HCT116 (cell line): ENCODE results near the gene AP3D1.
A peak's percentile ranks its signal among the peaks of the same experiment; 100 is the strongest.

ENCODE experiments used
- EZH2 ChIP-seq: fragments of 200-600 bp; sonication (generic); IDR thresholded peaks from 2 replicates; pipeline ENCODE4 v1.6.1; 2017; ENCODE audit warnings: antibody characterized with exemption, mixed run types
- EZH2phosphoT487 ChIP-seq: fragments of 200-600 bp; IDR thresholded peaks from 2 replicates; pipeline ENCODE4 v1.6.1; 2018; ENCODE audit warnings: antibody characterized with exemption, borderline replicate concordance
- FOSL1 ChIP-seq: IDR thresholded peaks from 2 replicates; pipeline ENCODE4 v1.6.1; 2012; ENCODE audit warnings: low read depth
- JUND ChIP-seq: IDR thresholded peaks from 2 replicates; pipeline ENCODE4 v1.6.1; 2012
- POLR2A ChIP-seq: IDR thresholded peaks from 2 replicates; pipeline ENCODE4 v1.7.0; 2011; ENCODE audit warnings: borderline replicate concordance; ENCODE audit not compliant: insufficient read depth, insufficient read length; ENCODE audit errors: extremely low read depth
- POLR2AphosphoS5 ChIP-seq: IDR thresholded peaks from 2 replicates; pipeline ENCODE4 v1.6.1; 2011; ENCODE audit warnings: mild to moderate bottlenecking, low read depth, low read length, moderate library complexity
- RAD21 ChIP-seq: IDR thresholded peaks from 2 replicates; pipeline ENCODE4 v1.6.1; 2012; ENCODE audit warnings: low read depth, mild to moderate bottlenecking
- SIN3A ChIP-seq: IDR thresholded peaks from 2 replicates; pipeline ENCODE4 v1.6.1; 2012; ENCODE audit warnings: low read depth
- ZFX ChIP-seq: fragments of 450-650 bp; IDR thresholded peaks from 2 replicates; pipeline ENCODE4 v1.6.1; 2017
- TF ChIP-seq, protein P1 (sequence below), 3 experiments: fragments of 200-600 bp in 1 of 3; sonication (generic) in 1 of 3; IDR thresholded peaks in 2 of 3; conservative IDR thresholded peaks in 1 of 3; 2 replicates each; pipeline ENCODE4 v1.5.1; 2012 to 2017; ENCODE audit warnings: low read depth in 2 of 3, low read length in 2 of 3, antibody characterized with exemption in 1 of 3, borderline replicate concordance in 1 of 3, control low read depth in 1 of 3, mild to moderate bottlenecking in 1 of 3, mixed read lengths in 1 of 3, mixed run types in 1 of 3, moderate library complexity in 1 of 3; ENCODE audit not compliant: insufficient read depth in 1 of 3
- TF ChIP-seq, protein P2 (sequence below): IDR thresholded peaks from 2 replicates; pipeline ENCODE4 v1.6.1; 2012; ENCODE audit warnings: low read depth
- TF ChIP-seq, protein P3 (sequence below): IDR thresholded peaks from 2 replicates; pipeline ENCODE4 v1.6.1; 2012

DNA sequence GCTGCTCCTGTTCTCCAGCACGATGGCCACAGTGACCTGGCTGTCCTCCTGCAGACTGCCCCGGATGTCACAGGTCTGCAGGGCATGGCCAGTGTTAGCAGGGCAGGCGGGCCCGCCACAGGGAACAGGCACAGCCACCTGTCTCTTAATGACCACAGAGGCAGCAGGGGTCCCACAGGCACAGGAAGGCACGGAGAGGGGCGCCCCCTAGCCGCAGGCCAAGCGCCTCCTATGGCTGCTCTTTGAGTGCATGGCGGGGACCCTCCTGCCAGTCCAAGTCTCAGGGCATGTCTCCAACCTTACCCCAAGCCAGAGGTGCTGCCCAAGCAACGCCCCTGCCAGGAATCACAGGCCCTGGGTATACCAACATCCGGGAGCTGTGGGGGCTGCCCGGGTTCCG lies 40.5 kb downstream of the AP3D1 start:
- TF ChIP-seq, protein P1, sequence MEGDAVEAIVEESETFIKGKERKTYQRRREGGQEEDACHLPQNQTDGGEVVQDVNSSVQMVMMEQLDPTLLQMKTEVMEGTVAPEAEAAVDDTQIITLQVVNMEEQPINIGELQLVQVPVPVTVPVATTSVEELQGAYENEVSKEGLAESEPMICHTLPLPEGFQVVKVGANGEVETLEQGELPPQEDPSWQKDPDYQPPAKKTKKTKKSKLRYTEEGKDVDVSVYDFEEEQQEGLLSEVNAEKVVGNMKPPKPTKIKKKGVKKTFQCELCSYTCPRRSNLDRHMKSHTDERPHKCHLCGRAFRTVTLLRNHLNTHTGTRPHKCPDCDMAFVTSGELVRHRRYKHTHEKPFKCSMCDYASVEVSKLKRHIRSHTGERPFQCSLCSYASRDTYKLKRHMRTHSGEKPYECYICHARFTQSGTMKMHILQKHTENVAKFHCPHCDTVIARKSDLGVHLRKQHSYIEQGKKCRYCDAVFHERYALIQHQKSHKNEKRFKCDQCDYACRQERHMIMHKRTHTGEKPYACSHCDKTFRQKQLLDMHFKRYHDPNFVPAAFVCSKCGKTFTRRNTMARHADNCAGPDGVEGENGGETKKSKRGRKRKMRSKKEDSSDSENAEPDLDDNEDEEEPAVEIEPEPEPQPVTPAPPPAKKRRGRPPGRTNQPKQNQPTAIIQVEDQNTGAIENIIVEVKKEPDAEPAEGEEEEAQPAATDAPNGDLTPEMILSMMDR (IDR thresholded peaks at IDR 0.05 in 2 of 3, conservative IDR thresholded peaks at IDR 0.05 in 1 of 3; ENCODE audit: borderline replicate concordance in 1 of 3, insufficient read depth in 1 of 3, low read depth in 2 of 3, low read length in 2 of 3), result peak in 2 of 3 experiments; percentile 6 to 7; a peak in 1 of 6 replicates
- TF ChIP-seq ZFX (no peak), FOSL1 (no peak), EZH2 (no peak), POLR2A (no peak), RAD21 (no peak), POLR2AphosphoS5 (no peak), JUND (no peak), EZH2phosphoT487 (no peak), SIN3A (no peak)
- TF ChIP-seq, protein P2, sequence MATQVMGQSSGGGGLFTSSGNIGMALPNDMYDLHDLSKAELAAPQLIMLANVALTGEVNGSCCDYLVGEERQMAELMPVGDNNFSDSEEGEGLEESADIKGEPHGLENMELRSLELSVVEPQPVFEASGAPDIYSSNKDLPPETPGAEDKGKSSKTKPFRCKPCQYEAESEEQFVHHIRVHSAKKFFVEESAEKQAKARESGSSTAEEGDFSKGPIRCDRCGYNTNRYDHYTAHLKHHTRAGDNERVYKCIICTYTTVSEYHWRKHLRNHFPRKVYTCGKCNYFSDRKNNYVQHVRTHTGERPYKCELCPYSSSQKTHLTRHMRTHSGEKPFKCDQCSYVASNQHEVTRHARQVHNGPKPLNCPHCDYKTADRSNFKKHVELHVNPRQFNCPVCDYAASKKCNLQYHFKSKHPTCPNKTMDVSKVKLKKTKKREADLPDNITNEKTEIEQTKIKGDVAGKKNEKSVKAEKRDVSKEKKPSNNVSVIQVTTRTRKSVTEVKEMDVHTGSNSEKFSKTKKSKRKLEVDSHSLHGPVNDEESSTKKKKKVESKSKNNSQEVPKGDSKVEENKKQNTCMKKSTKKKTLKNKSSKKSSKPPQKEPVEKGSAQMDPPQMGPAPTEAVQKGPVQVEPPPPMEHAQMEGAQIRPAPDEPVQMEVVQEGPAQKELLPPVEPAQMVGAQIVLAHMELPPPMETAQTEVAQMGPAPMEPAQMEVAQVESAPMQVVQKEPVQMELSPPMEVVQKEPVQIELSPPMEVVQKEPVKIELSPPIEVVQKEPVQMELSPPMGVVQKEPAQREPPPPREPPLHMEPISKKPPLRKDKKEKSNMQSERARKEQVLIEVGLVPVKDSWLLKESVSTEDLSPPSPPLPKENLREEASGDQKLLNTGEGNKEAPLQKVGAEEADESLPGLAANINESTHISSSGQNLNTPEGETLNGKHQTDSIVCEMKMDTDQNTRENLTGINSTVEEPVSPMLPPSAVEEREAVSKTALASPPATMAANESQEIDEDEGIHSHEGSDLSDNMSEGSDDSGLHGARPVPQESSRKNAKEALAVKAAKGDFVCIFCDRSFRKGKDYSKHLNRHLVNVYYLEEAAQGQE, result no peak
- TF ChIP-seq, protein P3, sequence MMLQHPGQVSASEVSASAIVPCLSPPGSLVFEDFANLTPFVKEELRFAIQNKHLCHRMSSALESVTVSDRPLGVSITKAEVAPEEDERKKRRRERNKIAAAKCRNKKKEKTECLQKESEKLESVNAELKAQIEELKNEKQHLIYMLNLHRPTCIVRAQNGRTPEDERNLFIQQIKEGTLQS, result no peak
